ENCODE results near the gene AQP2.

AQP2 gene, protein sequence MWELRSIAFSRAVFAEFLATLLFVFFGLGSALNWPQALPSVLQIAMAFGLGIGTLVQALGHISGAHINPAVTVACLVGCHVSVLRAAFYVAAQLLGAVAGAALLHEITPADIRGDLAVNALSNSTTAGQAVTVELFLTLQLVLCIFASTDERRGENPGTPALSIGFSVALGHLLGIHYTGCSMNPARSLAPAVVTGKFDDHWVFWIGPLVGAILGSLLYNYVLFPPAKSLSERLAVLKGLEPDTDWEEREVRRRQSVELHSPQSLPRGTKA

DNA sequence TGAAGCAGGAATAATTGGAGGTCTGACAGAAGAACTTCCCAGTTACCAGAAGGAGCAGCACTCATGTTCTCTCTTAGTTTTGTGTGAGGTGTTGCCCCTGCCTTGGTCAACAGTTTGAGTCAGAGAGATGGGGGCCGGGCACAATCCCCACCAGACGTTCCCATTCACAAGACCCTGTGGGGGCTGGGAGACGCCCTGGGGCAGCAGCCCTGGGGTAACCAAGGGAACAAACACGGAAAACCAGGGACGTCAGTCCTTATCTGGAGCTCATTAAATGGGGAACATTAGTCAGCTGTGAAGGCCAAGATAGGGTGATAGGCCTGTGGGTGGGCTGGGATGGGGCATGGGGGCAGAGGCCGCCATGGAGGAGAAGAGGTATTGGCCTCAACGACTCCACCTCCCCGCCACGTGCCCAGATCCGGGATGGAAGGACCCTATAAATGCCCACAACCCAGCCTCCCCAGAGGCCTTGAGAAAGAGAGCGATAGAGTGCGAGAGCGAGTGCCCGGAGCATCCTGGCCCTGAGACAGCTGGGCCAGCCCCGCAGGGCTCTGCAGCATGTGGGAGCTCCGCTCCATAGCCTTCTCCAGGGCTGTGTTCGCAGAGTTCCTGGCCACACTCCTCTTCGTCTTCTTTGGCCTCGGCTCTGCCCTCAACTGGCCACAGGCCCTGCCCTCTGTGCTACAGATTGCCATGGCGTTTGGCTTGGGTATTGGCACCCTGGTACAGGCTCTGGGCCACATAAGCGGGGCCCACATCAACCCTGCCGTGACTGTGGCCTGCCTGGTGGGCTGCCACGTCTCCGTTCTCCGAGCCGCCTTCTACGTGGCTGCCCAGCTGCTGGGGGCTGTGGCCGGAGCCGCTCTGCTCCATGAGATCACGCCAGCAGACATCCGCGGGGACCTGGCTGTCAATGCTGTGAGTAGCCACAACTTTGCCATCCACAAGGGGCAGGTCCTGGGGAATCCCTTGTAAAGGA lies at the start of gene AQP2:
TSS of gene AQP2 (plus strand) at position 465 of the 979 bp plus-strand sequence. CDS start at position 559, 94 bp downstream.
- DNase-seq, result no peak

DNA sequence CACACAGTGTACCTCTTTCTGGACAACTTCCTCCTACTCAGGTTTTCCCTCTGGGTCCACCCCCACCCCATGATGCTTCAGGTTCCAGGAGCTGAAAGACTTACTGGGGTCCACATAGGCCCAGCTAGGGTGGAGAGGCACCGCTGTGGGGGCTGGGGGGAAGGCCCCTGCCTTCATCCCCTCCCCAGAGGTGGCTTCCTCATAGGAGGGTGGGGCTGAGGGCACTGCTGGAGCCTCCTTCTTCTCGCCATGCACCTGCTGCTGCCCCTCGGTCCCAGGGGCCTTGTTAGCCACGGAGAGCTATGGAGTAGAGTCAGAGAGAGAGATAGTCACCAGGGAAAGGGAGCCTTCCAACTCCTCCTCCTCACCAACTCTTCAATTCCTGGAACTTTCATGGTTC lies 49.5 kb upstream of the AQP2 start:
- DNase-seq, result no peak

DNA sequence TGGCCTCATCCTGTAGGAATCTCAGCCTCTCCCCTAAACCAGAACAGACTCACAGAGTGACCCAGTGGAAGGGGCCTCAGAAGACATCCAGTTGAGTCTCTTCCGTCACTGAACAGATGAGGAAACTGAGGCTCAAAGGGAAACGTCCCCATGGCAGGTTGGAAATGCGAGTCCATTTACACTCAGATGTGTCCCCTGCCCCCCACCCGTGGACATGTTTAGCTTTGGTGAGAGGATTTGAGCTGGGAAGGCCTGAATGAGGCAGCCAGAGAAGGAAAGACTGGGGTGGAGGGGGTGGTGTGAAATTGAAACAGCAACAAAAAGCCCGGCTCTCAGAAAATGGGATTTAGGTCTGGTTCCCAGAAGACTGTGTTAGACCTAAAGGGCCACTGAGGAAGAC lies 48.6 kb upstream of the AQP2 start:
- DNase-seq, result no peak

DNA sequence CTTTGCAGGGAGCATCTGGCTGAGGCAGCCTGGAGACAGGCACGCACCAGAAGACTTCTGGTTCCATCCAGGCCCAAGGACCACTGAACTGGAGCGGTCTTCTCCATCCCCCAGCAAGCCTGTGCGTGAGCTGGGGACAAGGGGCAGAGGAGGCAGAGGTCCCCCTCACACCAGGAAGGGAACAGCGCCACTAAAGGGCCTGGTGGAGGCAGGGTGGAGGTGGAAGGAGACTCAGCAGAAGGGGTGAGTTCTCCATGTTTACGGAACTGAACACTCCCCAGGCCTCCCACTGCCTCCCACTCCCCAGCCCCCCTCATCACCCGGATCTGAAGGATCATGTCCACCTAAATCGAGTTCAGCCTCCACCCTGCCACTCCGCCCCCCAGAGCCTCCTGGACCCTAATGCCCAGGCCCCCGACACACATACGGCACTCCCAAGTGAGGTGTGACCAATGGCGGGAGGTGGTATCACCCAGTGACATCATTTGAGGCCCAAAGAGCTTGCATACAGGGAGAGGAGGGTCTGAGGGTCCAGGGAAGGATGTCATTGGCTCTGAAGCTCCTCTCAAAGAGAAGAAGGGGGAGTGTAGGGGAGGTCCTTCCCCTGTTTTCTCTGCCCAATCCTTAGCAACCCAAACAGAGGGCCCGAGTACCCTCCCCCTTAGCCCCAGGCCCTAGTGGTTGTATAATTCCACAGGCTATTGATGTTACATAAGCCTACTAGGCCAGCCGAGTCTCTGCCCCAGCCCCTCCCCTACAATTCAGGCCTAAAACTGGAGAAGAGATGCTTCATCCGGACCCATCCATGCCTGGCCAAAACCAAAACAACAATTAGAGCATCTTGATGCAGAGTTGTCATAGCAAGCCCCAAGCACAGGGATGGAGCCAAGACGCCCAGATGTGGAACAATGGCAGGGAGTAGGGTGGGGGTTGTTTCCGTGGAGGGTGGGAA lies 47.9 kb upstream of the AQP2 start:
- DNase-seq, result no peak

DNA sequence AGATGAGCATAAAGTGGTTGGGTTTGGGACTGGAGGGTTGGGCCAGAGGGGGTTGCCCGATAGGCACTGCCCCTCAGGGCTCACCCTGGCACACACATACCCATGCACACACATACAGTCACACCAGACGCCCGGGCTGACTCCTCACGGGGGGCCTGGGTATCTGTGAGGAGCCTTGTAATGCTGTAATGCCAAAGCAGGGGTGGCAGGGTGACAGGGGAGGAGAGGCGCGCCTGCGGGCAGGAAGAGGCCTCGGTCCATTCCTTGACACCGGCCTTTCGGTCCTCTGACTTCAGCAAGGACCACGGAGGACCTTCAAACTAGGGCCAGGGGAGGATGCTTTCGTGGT lies 47.2 kb upstream of the AQP2 start:
- no peak for DNase-seq

DNA sequence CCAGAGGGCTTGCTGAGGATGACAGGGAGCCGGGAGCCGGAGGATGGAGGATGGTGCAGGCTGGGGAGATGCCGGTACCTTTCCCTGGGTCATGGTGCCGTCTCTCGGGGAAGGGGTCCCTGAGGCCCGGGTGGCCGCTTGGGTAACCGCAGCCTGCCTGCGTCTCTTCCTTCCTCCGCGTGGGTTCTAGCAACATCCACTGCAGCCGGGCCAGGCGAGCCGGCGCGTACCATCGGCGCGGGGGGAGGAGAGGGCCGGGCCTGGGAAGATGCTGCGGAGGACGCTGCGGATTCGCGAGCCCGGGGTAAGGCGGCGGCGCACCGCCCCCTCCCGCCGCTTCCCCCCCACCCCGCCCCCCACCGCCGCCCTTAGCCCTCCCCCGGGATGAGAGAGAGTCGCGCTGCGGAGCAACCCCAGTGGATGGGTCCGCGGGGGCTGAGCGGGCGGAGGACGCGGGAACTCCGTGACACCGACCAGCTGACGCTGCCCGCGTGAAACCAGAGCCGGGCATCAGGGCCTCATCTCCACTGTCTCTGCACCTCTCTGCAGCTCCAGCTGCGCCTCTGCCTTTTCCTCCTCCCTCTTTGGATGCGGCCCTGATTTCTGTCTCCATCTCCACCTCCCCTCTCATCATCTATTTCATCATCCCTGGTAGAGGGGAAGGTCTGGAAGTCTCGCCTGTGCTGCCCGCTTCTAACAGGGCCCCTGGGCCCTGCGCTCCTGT lies 46.7 kb upstream of the AQP2 start, which contains the start of gene FAIM2:
TSS of gene FAIM2 (minus strand) at position 201 of the 724 bp plus-strand sequence. CDS start at position 93, 108 bp downstream.
- no peak for DNase-seq

DNA sequence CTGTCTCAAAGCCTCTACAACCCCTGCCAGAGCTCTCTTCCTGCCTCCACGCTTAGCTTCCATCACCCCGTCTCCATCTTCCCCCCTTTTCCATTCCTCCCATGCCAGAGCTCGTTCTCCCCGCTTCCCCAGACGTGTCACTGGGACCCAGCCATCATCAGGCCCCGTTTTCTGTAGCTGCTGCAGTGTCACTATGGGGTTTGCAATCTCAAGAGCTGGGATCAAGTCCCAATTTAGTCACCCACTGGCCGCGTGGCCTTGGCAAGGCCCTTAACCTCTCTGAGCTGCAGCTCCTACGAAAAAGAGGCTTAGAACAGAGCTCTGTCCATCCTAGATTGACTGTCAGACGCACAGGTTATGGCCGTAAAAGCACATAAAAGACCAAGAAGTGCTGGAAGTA lies 45.9 kb upstream of the AQP2 start:
- DNase-seq, result no peak

DNA sequence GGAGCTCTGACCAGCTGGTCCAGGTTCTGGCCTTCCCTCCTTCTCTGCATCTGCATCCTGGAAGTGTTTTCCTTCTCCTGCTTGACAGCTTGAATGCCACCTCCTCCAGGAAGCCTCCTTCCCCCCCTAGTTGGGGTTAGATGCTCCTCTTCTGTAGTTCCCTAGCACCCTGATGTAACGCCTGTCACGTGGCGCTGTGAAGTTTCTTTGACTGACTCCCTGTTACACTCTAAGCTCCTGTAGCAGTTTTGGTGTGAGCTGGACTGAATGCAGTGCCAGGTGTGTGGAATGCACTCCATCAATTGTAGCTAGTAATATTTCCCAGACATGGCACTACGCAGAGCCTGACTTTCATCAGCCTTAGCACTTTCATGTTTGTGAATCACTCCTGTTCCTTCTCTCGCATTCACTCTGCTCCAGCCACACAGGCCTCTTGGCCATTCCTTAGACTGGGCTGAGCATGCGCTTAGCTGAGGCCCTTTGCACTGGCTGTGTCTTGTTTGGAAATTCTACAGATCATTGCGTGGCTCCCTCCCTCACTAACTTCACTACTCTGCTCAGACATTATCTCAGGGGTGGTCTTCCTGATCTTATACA lies 44.7 kb upstream of the AQP2 start:
- DNase-seq, result no peak

DNA sequence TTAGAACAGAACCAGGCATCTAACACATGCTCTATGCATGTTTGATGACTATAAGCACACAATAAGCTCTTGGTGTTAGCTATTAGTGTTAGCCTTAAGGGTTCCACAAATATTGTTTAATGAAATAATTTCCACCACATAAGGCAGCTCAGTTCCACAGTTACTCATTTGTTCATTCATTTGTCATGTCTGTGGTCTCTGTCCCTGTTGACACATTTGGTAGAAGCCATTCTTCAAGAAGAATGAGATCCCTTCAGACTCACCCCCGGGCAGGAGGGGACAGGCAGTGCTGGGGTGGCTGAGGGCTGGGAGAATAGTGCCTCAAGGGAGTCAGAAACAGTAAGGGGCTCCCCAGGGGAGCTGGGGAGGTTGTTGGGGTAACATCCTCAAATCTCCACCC lies 43.2 kb upstream of the AQP2 start:
- no peak for DNase-seq

DNA sequence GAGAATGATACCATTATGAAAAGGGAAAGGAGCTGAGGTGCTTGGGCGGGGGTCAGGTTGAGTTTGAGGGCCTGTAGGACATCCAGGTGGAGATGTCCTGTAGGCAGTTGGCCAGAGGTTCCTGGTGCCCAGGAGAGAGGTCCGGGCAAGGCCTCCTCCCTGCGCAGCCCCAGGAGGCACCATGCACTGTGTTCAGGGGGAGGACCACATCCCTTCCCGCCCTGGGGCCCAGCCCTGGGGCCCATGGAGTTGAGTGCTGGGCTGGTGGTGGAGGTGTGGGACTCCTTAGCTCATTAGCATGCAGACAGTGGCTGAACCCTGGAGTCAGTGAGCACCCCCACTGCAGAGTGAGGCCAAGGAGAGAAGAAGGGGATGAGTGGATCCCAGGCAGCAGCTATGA lies 41.2 kb upstream of the AQP2 start:
- DNase-seq, result no peak

DNA sequence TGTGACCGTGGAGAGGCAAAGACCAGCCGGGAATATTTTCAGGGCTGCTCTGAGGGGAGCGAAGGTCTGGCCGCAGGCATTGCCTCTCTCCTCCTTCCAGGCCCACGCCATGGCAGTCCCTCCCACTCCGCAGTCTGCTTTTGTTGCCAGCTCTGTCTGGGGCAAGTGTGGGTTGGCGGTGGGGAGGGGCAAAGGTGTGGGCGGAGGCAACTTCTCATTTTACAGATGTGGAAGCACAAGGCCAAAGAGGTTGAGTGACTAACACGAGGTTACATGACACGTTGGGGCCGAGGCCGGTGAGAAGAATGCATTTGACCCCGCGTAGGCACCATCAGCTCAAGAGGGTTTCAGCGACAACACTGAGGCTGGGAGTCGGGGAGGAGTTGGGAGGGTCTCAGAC lies 40.7 kb upstream of the AQP2 start:
- DNase-seq, result no peak

DNA sequence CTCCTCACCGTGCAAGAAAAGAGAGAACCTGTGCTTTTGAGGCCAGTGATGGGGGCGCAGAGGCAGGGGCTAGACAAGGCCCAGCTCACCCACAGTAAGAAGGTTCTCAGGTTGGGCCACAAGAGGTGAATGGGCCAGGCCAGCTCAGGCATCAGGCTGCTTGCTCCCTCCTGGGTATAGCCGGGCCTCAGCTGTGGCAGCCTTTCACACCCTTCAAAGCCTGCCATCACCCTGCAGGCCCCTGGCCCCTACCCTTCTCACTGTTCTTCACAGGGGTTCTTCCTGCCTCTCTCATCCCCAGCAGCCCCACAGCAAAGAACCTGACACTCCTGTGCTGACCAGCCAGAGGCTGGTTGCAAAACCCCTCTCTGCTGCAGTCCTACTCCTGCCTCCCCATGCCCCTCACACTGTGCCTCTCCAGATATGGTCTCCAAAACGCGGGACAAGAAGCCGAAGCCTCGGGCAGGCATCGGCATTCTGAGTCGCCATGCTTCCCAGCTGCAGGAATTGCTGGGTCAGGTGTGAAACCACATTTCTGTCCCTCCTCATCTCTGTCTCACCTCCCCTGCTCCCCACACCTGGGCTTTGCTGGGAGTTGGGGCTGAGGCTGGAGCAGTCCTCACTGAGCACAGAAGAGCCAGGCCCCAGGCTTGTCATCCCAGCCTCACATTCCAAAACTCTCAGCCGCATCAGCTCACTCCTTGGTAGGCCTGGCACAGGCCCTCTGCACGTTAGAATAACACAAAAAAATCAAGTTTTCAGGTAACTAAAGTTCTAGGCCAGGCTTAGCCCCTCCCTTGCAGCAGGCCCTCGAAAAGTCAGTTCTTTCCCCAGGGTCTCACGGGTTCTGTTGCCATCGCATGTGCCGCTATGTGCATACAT lies 40.0 kb upstream of the AQP2 start:
- DNase-seq, result no peak

DNA sequence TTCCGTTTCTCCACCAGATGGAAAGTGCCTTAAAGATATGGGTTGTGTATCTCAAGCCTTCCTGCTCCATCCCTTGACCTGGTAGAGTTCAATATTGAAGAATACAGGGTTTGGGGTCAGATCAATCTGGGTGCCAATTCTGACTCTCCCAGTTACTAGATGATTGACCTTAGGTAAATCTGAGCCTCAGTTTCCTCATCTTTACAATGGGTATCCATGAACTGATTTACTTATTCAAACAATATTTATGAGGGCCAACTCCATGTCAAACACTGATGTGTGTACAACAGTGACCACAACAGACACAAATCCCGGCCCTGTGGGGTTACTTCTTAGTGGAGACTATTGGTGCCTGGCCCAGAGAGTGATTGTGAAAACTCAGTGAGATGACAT lies 39.3 kb upstream of the AQP2 start:
- no peak for DNase-seq

DNA sequence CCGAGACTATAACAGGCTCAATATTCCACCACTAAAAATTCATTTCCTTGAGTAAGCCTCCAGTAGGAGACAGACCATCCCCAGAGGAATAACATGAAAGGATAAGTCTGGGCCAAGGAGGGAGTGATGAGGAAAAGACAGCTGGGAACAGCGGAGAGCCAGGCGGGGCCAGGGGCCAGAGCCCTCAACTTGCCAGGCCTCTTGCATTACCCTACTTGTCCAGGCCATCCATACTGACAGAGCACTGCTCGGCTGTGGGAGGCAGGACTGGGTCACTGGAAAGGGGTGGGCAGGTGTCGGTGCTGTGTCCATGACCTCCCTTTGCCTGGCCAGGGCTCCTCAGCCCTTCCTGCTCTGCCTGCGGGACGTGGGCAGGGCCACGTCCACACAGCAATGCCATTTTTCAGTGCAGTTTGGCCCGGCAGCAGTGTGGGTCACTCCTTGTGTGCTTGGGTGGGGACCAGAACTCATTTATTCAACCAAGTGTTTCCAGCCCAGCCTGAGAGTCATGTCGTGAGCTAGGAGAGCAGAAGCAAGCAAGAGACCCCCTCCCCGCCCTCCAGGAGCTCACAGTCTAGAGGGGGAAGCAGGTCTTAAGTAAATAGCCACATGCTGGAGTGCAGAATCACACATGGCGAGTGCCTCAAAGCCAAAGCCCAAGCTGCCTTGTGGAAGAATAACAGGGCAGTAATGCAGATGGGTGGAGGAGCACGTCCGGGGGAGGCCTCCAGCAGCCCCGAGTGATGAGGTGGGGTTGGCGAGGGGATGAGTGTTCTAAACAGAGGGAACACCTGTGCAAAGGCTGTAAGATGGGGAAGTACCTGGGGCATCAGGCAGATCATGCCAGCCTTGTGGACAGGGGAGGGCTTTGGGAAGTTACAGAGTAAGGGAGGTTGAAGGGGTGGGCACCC lies 37.9 kb upstream of the AQP2 start:
- no peak for DNase-seq

DNA sequence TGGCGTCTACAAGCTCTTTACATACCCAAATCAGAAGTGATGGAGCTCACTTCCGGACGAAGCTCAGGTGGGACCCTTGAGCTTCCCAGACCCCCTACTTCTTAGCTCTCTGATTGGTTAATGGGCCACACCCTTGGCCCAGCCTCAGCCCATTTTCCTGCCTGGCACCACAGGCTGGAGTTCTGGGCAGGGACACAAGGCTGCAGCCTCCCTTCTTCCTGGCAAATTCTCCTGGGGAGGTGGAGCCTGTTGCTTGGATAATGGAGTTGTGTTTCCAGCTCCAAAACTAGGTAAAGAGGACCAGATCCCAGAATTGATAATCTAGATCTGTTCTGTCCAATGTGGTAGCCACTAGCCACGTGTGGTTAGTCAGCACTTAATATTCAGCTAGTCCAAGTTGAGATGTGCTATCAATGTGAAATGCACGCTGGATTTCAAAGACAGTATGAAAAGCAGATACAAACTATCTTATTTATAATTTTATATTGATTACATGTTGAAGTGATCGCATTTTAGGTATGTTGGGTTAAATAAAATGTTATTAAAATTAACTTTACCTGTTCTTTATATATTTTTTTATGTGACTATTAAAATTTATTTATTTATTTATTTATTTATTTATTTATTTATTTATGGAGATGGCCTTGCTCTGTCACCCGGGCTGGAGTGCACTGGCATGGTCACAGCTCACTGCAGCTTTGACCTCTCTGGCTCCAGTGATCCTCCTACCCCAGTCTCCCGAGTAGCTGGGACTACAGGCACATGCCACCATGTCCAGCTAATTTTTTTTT lies 34.2 kb upstream of the AQP2 start:
- no peak for DNase-seq

DNA sequence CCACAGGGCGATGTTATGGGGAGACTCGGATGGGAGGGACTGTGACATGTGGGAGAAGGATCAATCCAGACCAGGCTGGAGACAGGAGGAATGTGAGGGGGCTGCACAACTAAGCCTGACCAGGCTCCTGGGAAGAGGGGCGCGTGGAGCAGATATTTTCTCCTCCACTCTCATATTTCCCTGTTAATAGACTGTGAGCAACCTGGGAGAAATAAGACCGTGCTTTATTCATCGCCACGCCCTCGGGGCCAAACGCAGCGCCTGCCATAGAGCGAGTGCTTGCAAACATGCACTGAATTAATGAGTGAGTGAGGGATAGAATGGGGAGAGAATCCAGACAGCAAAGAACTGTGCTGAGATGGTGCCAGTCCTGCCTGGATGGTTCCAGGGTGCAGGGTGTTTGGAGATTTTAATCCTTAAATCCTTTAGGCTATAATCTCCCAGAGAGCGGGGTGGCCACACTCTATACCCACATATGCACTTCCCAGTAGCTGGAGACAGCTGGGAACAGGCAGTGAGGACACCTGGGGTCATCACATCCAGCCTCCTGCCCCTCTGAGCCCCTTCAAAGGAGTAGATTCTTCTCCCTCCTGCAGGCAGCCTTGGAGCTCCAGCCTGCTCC lies 33.3 kb upstream of the AQP2 start:
- DNase-seq, result no peak

DNA sequence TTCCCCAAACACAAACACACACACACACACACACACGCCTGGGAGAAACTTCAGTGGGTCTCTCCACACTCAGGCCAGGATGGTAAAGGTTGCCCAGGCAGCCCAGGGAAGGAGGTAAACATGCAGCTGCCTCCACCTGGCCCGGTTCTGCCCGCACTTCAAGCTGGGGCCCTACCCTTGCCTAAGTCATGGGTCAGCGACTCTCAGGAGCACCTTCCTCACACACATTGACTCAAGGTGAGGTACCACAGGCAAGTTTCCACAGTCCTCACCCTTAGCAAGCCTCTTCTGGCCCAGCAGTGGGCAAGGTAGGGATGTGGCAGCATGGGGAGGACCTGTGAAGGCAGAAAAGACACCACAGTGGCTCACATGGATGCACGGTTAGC lies 32.8 kb upstream of the AQP2 start:
- DNase-seq, result no peak

DNA sequence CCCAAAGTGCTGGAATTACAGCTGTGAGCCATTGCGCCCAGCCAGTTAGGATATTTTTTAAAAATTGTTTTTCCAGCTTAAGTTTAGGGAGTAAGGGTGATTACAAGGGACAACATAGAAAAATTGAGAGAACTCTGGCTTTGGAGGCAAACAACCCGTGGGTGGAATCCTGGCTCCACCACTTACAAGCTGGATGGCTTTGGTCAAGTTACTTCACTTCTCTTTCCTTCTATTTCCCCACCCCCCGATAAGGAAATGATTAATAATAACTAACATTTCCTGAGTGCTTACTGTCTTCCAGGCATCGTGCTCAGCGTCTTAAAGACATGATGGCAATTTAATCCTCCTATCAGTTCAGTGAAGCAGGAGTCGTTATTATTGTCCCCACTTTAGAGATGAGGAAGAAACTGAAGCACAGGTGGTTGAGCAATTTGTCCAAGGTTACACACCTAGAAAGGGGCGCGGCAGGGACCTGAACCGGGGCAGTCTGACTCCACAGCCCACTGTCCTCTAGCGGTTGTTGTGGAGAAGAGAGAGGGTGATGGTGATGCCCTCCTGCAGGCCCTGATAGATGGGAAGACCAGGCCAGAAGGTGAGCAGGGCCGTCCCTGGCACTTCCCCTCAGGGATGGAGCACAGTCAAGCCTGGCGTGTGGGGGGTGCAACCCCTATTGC lies 30.2 kb upstream of the AQP2 start:
- DNase-seq, result no peak

Data from NCI-H1048 (cell line).